ENCODE results near the gene DAB1.

DAB1 gene

DNA sequence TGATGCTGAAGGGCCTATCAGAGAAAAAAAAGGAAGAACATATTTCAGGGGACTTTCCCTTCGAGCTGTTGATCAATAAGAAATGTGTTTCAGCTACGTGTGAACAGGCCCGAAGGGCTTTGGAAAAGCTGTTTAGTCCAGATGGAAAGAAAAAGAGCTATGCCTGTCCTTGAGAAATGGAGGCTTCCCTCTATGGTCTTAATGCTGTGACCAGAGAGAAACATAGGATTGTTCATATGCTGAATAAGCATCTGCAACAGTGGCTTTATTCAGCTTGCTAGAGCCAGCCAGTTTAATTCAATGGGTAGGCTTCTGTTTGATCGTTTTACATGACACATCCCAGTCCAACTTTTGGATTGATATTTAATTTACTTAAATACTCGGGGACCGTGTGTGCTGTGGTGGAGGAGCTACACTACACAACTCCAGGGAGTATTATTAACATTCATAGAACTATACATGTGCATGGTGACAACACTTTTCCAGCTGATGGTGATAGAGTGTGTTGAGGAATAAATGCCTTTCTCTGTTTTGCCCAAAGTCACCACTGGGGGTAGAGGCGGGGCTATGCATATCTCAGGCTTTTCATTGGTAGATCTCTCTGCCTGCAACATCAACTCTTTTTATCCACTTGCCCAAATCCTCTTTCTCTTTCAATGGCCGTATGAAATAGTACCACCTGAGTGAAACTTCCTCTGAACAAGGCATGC lies 351.3 kb downstream of the DAB1 start:
- no peak for DNase-seq
- in situ Hi-C loops (cut with MboI; ENCODE audit: low pct_unique_long_range_greater_than_20kb, low sequenced_read_pairs): no loop called here

GRCh38 chr1:57067863-57068262 lies 356.0 kb downstream of the DAB1 start:
- in situ Hi-C loops (cut with MboI; ENCODE audit: low pct_unique_long_range_greater_than_20kb, low sequenced_read_pairs): no loop called here
- no peak for DNase-seq

DNA sequence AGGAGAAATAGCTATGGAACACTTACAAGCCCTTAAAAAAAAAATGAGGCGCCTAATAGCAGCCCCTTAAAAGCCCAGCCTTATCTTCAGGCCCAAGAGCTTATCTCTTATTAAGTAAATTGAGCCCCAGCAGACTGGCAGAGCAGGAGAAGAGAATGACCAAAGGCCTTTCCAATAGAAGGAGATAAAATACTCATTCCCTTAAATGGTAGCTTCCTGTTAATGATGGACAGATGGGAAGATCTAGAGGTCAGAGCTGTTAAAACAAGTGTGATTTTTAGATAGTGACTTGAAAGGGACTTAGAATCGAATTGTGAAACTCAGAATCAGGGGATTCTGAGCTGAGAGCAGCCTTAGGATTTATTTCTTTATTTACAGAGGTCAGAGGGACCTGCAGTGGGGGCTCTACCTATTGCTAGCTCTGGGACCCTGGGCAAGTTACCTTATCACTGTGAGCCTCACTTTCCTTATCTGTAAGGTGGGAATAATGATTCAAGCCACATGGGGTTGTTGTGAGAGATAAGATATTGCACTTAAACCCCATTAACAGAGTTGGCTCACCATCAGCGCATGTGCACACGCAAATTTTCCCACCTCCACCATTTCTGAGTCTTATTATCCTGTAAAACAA lies 356.8 kb downstream of the DAB1 start:
- in situ Hi-C loops (cut with MboI; ENCODE audit: low pct_unique_long_range_greater_than_20kb, low sequenced_read_pairs): no loop called here
- DNase-seq: no peak

GRCh38 chr1:57065442-57065841 lies 358.4 kb downstream of the DAB1 start:
- in situ Hi-C loops (cut with MboI; ENCODE audit: low pct_unique_long_range_greater_than_20kb, low sequenced_read_pairs): no loop called here
- DNase-seq: no peak

- in situ Hi-C loops (cut with MboI; ENCODE audit: low pct_unique_long_range_greater_than_20kb, low sequenced_read_pairs): no loop called here
Observed at GRCh38 chr1:57064379-57065140, 359.3 kb downstream of the DAB1 start.

DNA sequence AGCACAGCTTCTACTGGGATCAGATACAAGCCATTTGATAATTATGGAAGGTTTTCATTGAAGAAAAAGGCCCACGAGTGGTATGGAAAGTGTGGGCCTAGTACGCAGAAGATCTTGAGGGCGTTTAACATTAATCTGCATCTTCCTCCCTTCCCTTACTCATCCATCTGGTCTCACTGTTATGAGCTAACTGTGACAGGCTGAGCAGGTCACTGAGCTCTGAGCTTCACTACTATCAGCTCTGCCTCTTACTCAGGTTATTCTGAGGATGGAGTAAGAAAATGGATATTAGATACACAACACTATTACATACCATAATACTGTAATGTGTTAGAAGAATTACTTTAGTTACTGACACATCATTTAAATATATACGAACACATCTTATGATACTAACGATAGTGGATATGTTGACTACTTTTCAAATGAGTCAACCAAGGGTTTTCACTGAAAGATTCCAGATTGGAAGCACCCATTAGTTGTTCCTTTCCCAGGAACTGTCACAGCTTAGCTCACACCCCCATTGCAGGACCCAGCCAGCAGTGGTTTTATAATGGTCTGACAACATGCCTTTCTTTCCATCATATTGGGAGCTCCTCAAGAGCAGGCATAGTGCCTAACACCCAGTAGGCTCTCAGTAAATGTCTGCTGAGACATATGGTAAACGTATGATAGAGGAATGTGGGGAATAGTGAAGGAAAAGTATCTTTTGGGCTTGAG lies 360.3 kb downstream of the DAB1 start:
- DNase-seq: no peak
- in situ Hi-C loops (cut with MboI; ENCODE audit: low pct_unique_long_range_greater_than_20kb, low sequenced_read_pairs): no loop called here

More at GRCh38 chr1:57064379-57065140, 359.3 kb downstream of the DAB1 start:
- DNase-seq: no peak

- no peak for DNase-seq
- in situ Hi-C loops (cut with MboI; ENCODE audit: low pct_unique_long_range_greater_than_20kb, low sequenced_read_pairs): no loop called here
Observed at GRCh38 chr1:57061369-57061768, 362.5 kb downstream of the DAB1 start.

GRCh38 chr1:57060451-57060850 lies 363.4 kb downstream of the DAB1 start:
- in situ Hi-C loops (cut with MboI; ENCODE audit: low pct_unique_long_range_greater_than_20kb, low sequenced_read_pairs): no loop called here

DNA sequence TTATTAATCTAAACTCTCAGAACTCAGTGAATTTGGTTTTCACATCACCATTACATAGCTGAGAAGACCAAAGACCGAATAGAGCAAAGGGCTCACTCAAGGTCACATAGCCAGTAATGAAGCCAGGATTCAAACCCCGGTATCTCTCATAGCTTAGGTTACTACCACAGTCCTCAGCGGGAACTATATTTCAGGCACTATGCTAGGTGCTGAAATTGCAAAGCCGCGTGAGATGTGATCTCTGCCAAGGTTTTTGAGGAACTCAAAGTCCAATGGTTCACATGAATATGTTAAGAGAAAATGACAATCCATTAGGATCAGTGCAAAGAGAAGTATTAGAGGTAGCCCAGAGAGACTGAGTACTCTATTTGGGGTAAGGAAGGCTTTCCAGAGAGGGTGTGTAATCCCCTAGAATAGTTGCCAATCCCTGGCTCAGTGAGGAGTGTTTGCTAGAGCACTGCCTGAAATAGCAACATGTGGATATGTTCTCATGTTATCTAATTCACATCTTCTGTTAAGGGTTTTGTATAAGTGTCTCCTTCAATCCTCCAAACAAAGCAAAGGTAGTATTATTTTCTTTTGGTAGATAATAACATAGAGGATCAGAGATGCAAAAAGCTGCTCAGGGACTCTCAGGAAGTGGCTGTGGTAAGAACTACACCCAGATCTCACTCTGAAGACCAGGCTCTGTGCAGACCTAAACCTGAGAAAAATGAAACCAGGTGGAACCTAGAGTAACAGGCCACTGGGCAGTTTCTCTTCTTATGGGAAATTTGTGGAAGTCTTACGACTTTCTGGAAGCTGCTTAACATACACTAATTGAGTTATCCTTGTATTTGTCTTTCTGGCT lies 365.0 kb downstream of the DAB1 start:
- in situ Hi-C loops (cut with MboI; ENCODE audit: low pct_unique_long_range_greater_than_20kb, low sequenced_read_pairs): no loop called here

More at GRCh38 chr1:57060451-57060850, 363.4 kb downstream of the DAB1 start:
- no peak for DNase-seq

GRCh38 chr1:57048856-57049255 lies 375.0 kb downstream of the DAB1 start:
- in situ Hi-C loops (cut with MboI; ENCODE audit: low pct_unique_long_range_greater_than_20kb, low sequenced_read_pairs): no loop called here
- DNase-seq: no peak

More for the DNA sequence above, 365.0 kb downstream of the DAB1 start:
- DNase-seq: no peak

GRCh38 chr1:57046462-57046861 lies 377.4 kb downstream of the DAB1 start:
- no peak for DNase-seq
- in situ Hi-C loops (cut with MboI; ENCODE audit: low pct_unique_long_range_greater_than_20kb, low sequenced_read_pairs): no loop called here

GRCh38 chr1:57041901-57042300 lies 382.0 kb downstream of the DAB1 start:
- no peak for DNase-seq
- in situ Hi-C loops (cut with MboI; ENCODE audit: low pct_unique_long_range_greater_than_20kb, low sequenced_read_pairs): no loop called here

DNA sequence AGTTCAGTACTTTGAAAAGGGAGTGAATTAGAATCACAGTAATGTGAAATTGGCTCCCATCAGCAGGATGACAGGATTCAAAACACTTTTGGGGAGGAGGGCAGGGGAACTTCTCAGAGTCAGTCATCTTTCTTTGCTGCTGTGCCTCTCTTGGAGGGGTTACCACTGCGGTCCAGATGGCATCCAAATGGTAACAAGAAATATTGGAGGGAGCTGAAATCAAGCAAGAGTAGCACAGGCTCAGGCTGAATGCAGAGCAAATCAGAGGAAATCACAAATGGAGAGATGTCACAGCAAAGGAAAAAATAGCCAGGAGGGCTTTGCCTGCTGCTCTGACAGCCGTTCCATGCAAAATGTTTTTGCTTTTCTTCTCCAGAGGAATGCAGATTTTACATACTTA lies 383.0 kb downstream of the DAB1 start:
- in situ Hi-C loops (cut with MboI; ENCODE audit: low pct_unique_long_range_greater_than_20kb, low sequenced_read_pairs): no loop called here
- DNase-seq: no peak

- in situ Hi-C loops (cut with MboI; ENCODE audit: low pct_unique_long_range_greater_than_20kb, low sequenced_read_pairs): no loop called here
- DNase-seq: no peak
Observed at GRCh38 chr1:57036641-57037579, 386.9 kb downstream of the DAB1 start.

DNA sequence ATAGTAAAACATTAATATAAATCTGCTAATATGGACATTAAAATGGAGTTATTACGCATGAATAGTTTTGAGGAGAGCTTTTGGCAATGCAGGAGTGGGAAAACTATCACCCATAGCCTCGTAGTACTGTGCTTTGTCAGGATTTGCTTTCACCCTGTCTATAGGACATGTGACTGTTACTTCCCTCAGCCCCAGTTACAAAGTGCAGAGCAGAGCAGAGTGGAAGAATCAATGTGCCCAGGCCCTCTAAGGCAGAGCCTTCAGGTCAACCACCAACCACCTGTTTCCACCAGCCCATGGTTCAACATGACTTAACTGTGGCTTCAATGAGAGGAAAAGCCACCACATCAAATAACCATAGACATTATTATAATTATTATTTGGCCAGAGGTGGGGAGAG lies 389.1 kb downstream of the DAB1 start:
- in situ Hi-C loops (cut with MboI; ENCODE audit: low pct_unique_long_range_greater_than_20kb, low sequenced_read_pairs): no loop called here
- no peak for DNase-seq

- in situ Hi-C loops (cut with MboI; ENCODE audit: low pct_unique_long_range_greater_than_20kb, low sequenced_read_pairs): no loop called here
- DNase-seq: no peak
Observed at GRCh38 chr1:57033222-57034001, 390.4 kb downstream of the DAB1 start.
